Measurements from ENCODE around the gene ASF1A. TPM values are rescaled to one million over a fixed set of nuclear protein-coding genes. Genes with fewer than 3 reads are reported as not detected.
A peak's percentile ranks its signal among the peaks of the same experiment; 100 is the strongest.

The ASF1A gene
- total and polyA plus RNA-seq, 2 of the 13 experiments (the other 11 are each of a cell fraction or from before 2014, with no cell fraction given) = 14.5 to 49.9 TPM

DNA sequence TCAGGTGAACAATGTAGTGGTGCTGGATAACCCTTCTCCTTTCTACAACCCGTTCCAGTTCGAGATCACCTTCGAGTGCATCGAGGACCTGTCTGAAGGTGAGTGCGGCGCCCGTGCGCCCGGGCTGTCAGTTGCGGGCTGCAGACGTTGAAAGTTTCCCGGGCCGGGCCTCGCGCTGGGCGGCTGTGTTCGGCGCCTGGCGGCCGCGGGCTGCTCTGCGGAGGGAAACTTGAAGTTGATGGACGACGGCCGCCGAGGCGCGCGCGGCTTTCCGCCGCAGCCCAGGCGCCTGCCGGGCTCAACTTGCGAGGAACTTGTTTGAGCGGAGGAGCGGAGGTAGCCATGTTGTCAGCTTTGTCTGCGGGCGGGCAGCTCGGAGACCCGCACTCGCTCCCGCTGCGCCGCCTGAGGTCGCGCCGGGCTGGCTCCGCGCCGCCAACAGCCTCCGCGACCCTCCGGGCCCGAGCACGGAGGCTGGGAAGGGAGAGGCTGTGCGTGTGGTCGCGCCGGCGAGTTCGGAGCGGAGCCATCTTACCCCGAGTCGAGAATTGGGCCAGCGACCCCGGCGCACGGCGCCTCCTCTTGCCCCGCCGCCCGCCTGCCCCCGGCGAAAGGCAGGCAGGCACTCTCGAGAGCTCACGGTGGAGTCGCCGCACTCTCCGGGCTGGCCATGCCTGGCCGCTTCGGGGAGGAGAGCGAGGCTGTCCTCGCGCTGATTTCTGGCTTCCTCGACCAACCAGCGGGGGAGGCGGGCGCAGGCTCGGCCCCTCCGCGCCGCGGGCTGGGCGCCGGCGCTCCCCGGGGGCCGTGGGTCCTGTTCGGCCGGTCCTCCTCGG lies 691 bp downstream of the ASF1A start (continued):
- TF ChIP-seq, protein P1, sequence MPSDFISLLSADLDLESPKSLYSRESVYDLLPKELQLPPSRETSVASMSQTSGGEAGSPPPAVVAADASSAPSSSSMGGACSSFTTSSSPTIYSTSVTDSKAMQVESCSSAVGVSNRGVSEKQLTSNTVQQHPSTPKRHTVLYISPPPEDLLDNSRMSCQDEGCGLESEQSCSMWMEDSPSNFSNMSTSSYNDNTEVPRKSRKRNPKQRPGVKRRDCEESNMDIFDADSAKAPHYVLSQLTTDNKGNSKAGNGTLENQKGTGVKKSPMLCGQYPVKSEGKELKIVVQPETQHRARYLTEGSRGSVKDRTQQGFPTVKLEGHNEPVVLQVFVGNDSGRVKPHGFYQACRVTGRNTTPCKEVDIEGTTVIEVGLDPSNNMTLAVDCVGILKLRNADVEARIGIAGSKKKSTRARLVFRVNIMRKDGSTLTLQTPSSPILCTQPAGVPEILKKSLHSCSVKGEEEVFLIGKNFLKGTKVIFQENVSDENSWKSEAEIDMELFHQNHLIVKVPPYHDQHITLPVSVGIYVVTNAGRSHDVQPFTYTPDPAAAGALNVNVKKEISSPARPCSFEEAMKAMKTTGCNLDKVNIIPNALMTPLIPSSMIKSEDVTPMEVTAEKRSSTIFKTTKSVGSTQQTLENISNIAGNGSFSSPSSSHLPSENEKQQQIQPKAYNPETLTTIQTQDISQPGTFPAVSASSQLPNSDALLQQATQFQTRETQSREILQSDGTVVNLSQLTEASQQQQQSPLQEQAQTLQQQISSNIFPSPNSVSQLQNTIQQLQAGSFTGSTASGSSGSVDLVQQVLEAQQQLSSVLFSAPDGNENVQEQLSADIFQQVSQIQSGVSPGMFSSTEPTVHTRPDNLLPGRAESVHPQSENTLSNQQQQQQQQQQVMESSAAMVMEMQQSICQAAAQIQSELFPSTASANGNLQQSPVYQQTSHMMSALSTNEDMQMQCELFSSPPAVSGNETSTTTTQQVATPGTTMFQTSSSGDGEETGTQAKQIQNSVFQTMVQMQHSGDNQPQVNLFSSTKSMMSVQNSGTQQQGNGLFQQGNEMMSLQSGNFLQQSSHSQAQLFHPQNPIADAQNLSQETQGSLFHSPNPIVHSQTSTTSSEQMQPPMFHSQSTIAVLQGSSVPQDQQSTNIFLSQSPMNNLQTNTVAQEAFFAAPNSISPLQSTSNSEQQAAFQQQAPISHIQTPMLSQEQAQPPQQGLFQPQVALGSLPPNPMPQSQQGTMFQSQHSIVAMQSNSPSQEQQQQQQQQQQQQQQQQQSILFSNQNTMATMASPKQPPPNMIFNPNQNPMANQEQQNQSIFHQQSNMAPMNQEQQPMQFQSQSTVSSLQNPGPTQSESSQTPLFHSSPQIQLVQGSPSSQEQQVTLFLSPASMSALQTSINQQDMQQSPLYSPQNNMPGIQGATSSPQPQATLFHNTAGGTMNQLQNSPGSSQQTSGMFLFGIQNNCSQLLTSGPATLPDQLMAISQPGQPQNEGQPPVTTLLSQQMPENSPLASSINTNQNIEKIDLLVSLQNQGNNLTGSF (CRISPR knock-in tag; IDR thresholded peaks at IDR 0.05) = no peak
- TF ChIP-seq HHEX (CRISPR knock-in tag; IDR thresholded peaks at IDR 0.05) (no peak), SETDB1 (CRISPR knock-in tag; IDR thresholded peaks at IDR 0.05; ENCODE audit: borderline replicate concordance) (no peak), GABPA (IDR thresholded peaks at IDR 0.05; ENCODE audit: low read depth, low read length) (no peak), GABPA (CRISPR knock-in tag; IDR thresholded peaks at IDR 0.05; ENCODE audit: low read depth) (no peak), PPARG (CRISPR knock-in tag; conservative IDR thresholded peaks at IDR 0.05) (no peak), ZNF713 (CRISPR knock-in tag; IDR thresholded peaks at IDR 0.05) (no peak), JDP2 (CRISPR knock-in tag; IDR thresholded peaks at IDR 0.05; ENCODE audit: borderline replicate concordance) (no peak), ZNF792 (CRISPR knock-in tag; IDR thresholded peaks at IDR 0.05) (no peak), CENPT (CRISPR knock-in tag; IDR thresholded peaks at IDR 0.05; ENCODE audit: low read depth) (peak; percentile 80; the same call in 1 of the 2 replicates), ZNF253 (CRISPR knock-in tag; IDR thresholded peaks at IDR 0.05; ENCODE audit: borderline replicate concordance) (peak; percentile 37; the same call in 1 of the 2 replicates), ZNF563 (CRISPR knock-in tag; IDR thresholded peaks at IDR 0.05) (peak; percentile 48), ZNF790 (CRISPR knock-in tag; IDR thresholded peaks at IDR 0.05; ENCODE audit: borderline replicate concordance) (peak; percentile 74; the same call in 1 of the 2 replicates), ATF7 (IDR thresholded peaks at IDR 0.05) (no peak), ATF7 (CRISPR knock-in tag; IDR thresholded peaks at IDR 0.05) (no peak), ELF1 (CRISPR knock-in tag; IDR thresholded peaks at IDR 0.05) (no peak), ATF7-NPFF (CRISPR knock-in tag; IDR thresholded peaks at IDR 0.05; ENCODE audit: low read depth) (peak; percentile 32; the same call in 1 of the 2 replicates), SPEN (CRISPR knock-in tag; IDR thresholded peaks at IDR 0.05; ENCODE audit: low read depth) (peak; percentile 36; the same call in 1 of the 2 replicates)
- TF ChIP-seq, protein P2, sequence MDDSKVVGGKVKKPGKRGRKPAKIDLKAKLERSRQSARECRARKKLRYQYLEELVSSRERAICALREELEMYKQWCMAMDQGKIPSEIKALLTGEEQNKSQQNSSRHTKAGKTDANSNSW (CRISPR knock-in tag; IDR thresholded peaks at IDR 0.05; ENCODE audit: borderline replicate concordance) = no peak
- TF ChIP-seq, protein P3, sequence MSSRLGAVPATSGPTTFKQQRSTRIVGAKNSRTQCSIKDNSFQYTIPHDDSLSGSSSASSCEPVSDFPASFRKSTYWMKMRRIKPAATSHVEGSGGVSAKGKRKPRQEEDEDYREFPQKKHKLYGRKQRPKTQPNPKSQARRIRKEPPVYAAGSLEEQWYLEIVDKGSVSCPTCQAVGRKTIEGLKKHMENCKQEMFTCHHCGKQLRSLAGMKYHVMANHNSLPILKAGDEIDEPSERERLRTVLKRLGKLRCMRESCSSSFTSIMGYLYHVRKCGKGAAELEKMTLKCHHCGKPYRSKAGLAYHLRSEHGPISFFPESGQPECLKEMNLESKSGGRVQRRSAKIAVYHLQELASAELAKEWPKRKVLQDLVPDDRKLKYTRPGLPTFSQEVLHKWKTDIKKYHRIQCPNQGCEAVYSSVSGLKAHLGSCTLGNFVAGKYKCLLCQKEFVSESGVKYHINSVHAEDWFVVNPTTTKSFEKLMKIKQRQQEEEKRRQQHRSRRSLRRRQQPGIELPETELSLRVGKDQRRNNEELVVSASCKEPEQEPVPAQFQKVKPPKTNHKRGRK (CRISPR knock-in tag; IDR thresholded peaks at IDR 0.05) = peak; percentile 59; the same call in 1 of the 2 replicates
- TF ChIP-seq, protein P4, sequence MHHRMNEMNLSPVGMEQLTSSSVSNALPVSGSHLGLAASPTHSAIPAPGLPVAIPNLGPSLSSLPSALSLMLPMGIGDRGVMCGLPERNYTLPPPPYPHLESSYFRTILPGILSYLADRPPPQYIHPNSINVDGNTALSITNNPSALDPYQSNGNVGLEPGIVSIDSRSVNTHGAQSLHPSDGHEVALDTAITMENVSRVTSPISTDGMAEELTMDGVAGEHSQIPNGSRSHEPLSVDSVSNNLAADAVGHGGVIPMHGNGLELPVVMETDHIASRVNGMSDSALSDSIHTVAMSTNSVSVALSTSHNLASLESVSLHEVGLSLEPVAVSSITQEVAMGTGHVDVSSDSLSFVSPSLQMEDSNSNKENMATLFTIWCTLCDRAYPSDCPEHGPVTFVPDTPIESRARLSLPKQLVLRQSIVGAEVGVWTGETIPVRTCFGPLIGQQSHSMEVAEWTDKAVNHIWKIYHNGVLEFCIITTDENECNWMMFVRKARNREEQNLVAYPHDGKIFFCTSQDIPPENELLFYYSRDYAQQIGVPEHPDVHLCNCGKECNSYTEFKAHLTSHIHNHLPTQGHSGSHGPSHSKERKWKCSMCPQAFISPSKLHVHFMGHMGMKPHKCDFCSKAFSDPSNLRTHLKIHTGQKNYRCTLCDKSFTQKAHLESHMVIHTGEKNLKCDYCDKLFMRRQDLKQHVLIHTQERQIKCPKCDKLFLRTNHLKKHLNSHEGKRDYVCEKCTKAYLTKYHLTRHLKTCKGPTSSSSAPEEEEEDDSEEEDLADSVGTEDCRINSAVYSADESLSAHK (CRISPR knock-in tag; IDR thresholded peaks at IDR 0.05; ENCODE audit: borderline replicate concordance) = no peak
